HepG2 (cell line): ENCODE data around the gene RSRC2. TPM values are rescaled to one million over a fixed set of nuclear protein-coding genes. Genes with fewer than 3 reads are reported as not detected.

Source experiments
- AHDC1 ChIP-seq: sonication (generic); formaldehyde crosslinking; IDR thresholded peaks from 2 replicates; pipeline ENCODE4 v1.5.1; 2020; ENCODE audit warnings: mild to moderate bottlenecking, missing genetic modification reagents, borderline replicate concordance
- CBFB ChIP-seq: sonication (generic); formaldehyde crosslinking; IDR thresholded peaks from 2 replicates; pipeline ENCODE4 v1.4.0; 2020; ENCODE audit warnings: missing genetic modification reagents
- DMAP1 ChIP-seq: IDR thresholded peaks from 2 replicates; pipeline ENCODE4 v1.6.1; 2016
- KDM5B ChIP-seq: sonication (generic); formaldehyde crosslinking; IDR thresholded peaks from 2 replicates; pipeline ENCODE4 v1.4.0; 2020; ENCODE audit warnings: missing genetic modification reagents, mild to moderate bottlenecking, borderline replicate concordance
- MAFG ChIP-seq: sonication (generic); formaldehyde crosslinking; IDR thresholded peaks from 2 replicates; pipeline ENCODE4 v1.5.1; 2020; ENCODE audit warnings: mild to moderate bottlenecking, missing genetic modification reagents
- RARA ChIP-seq: IDR thresholded peaks from 2 replicates; pipeline ENCODE4 v1.6.1; 2016; ENCODE audit warnings: missing genetic modification reagents, missing compliant biosample characterization
- RXRA ChIP-seq: sonication (generic); formaldehyde crosslinking; IDR thresholded peaks from 2 replicates; pipeline ENCODE4 v1.5.1; 2020; ENCODE audit warnings: missing genetic modification reagents
- SP1 ChIP-seq, 2 experiments: fragments of 450-650 bp in 1 of 2; sonication (generic) in 1 of 2; formaldehyde crosslinking in 1 of 2; IDR thresholded peaks; 2 replicates each; pipeline versions ENCODE4 v1.4.0 to v1.6.1; 2016 to 2020; ENCODE audit warnings: missing genetic modification reagents in 1 of 2
- SPEN ChIP-seq: sonication (generic); formaldehyde crosslinking; IDR thresholded peaks from 2 replicates; pipeline ENCODE4 v1.5.1; 2020; ENCODE audit warnings: low read depth, mild to moderate bottlenecking, missing genetic modification reagents
- TOPORS ChIP-seq: sonication (generic); formaldehyde crosslinking; IDR thresholded peaks from 2 replicates; pipeline ENCODE4 v1.8.0; 2023; ENCODE audit warnings: mild to moderate bottlenecking, missing genetic modification reagents
- TRIM24 ChIP-seq: sonication (generic); formaldehyde crosslinking; IDR thresholded peaks from 2 replicates; pipeline ENCODE4 v1.8.0; 2022; ENCODE audit warnings: mild to moderate bottlenecking, missing genetic modification reagents
- ZC3H13 ChIP-seq: sonication (generic); formaldehyde crosslinking; IDR thresholded peaks from 2 replicates; pipeline ENCODE4 v1.8.1; 2023; ENCODE audit warnings: mild to moderate bottlenecking, missing genetic modification reagents, moderate library complexity
- ZNF17 ChIP-seq: sonication (generic); formaldehyde crosslinking; IDR thresholded peaks from 2 replicates; pipeline ENCODE4 v1.5.0; 2020; ENCODE audit warnings: mild to moderate bottlenecking, missing genetic modification reagents
- ZNF367 ChIP-seq: sonication (generic); formaldehyde crosslinking; IDR thresholded peaks from 2 replicates; pipeline ENCODE4 v1.4.0; 2020; ENCODE audit warnings: missing genetic modification reagents, borderline replicate concordance
- ZNF383 ChIP-seq: sonication (generic); formaldehyde crosslinking; IDR thresholded peaks from 2 replicates; pipeline ENCODE4 v1.4.0; 2020; ENCODE audit warnings: missing genetic modification reagents, mild to moderate bottlenecking, borderline replicate concordance
- ZNF782 ChIP-seq: sonication (generic); formaldehyde crosslinking; IDR thresholded peaks from 2 replicates; pipeline ENCODE4 v1.4.0; 2020; ENCODE audit warnings: missing genetic modification reagents, mild to moderate bottlenecking, borderline replicate concordance
- ZNF891 ChIP-seq: sonication (generic); formaldehyde crosslinking; IDR thresholded peaks from 2 replicates; pipeline ENCODE4 v1.5.0; 2020; ENCODE audit warnings: mild to moderate bottlenecking, missing genetic modification reagents
- polyA plus RNA-seq, 8 experiments: library from polyadenylated mRNA; depleted of rRNA in 3 of 8; stranded (reverse) in 7 of 8; unstranded in 1 of 8; fragments of >200 nt; fragmentation: Illumina TruSeq in 4 of 8; extraction: Trizol in 4 of 8; gene quantifications; 2 replicates each; pipeline versions ENCODE4 v1.2.1 to v1.2.3, GENCODE V29; 2011 to 2016; ENCODE audit warnings: low read depth in 4 of 8, missing spikeins in 1 of 8, mixed read lengths in 1 of 8; ENCODE audit not compliant: insufficient read depth in 1 of 8
- total RNA-seq, 5 experiments: library from RNA; depleted of rRNA; stranded (reverse); fragments of >200 nt; fragmentation: Illumina TruSeq; extraction: Trizol; gene quantifications; 2 replicates each; pipeline ENCODE4 v1.2.3, GENCODE V29; 2016; ENCODE audit warnings: low read depth in 1 of 5
- TF ChIP-seq, protein P1 (sequence below): sonication (generic); formaldehyde crosslinking; IDR thresholded peaks from 2 replicates; pipeline ENCODE4 v1.4.0; 2020; ENCODE audit warnings: missing genetic modification reagents
- TF ChIP-seq, protein P2 (sequence below): sonication (generic); formaldehyde crosslinking; IDR thresholded peaks from 2 replicates; pipeline ENCODE4 v1.5.1; 2020; ENCODE audit warnings: missing genetic modification reagents, mild to moderate bottlenecking, borderline replicate concordance

The RSRC2 gene
- total and polyA plus RNA-seq, 2 of the 13 experiments (the other 11 are each of a cell fraction or from before 2014, with no cell fraction given) = 31.4 to 77.8 TPM

DNA sequence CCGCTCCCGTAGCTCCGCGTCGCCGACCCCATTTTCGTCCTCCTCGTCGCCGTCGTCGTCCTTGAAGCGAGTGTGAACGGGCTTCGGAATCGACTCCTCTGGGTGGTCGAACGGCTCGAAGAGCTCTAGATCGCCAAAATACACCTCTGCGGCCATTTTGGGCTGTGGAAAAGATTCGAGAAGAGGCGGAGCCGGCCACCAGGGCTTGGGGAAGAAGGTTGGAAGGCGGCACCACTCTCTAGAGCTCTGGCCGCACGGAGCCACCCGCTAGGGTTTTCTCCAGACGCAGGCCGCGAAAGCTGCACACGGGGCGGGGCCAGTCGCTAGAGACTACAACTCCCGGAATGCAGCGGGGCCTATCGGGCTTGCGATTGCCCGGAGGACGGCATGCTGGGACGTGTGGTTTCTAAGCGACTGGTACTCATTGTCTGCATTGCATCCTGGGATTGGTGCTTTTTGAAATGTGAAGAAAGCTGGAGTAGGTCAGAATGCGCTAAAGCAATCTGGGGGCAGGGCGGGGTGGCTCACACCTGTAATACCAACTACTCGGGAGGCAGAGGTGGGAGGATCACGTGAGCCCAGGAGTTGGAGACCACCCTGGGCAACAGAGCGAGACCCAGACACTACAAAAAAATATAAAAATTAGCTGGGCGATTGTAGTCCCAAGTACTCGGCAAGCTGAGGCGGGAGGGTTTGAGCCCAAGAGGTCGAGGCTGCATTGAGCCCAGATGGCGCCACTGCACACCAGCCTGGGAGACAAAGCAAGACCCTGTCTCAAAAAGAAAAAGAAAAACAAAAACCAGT is 25.8 kb downstream of the RSRC2 start, which contains the start of gene ZCCHC8 (continued):
- TF ChIP-seq, protein P1, sequence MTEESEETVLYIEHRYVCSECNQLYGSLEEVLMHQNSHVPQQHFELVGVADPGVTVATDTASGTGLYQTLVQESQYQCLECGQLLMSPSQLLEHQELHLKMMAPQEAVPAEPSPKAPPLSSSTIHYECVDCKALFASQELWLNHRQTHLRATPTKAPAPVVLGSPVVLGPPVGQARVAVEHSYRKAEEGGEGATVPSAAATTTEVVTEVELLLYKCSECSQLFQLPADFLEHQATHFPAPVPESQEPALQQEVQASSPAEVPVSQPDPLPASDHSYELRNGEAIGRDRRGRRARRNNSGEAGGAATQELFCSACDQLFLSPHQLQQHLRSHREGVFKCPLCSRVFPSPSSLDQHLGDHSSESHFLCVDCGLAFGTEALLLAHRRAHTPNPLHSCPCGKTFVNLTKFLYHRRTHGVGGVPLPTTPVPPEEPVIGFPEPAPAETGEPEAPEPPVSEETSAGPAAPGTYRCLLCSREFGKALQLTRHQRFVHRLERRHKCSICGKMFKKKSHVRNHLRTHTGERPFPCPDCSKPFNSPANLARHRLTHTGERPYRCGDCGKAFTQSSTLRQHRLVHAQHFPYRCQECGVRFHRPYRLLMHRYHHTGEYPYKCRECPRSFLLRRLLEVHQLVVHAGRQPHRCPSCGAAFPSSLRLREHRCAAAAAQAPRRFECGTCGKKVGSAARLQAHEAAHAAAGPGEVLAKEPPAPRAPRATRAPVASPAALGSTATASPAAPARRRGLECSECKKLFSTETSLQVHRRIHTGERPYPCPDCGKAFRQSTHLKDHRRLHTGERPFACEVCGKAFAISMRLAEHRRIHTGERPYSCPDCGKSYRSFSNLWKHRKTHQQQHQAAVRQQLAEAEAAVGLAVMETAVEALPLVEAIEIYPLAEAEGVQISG (CRISPR knock-in tag) = peak; percentile 93
- TF ChIP-seq SPEN (CRISPR knock-in tag) (peak; percentile 13; the same call in 1 of the 2 replicates), KDM5B (CRISPR knock-in tag) (peak; percentile 63; the same call in 1 of the 2 replicates), AHDC1 (peak; percentile 68; the same call in 1 of the 2 replicates), ZNF17 (CRISPR knock-in tag) (no peak), ZNF367 (CRISPR knock-in tag) (no peak), RARA (CRISPR knock-in tag) (peak; percentile 19; the same call in 1 of the 2 replicates), ZNF782 (CRISPR knock-in tag) (no peak), ZNF383 (CRISPR knock-in tag) (peak; percentile 73; the same call in 1 of the 2 replicates), CBFB (CRISPR knock-in tag) (peak; percentile 78), DMAP1 (0 out of 2 replicates have a peak, but pooled peaks have one; percentile 42), RXRA (CRISPR knock-in tag) (0 out of 2 replicates have a peak, but pooled peaks have one; percentile 12), TOPORS (no peak), MAFG (CRISPR knock-in tag) (no peak), ZC3H13 (CRISPR knock-in tag) (peak; percentile 91; the same call in 1 of the 2 replicates), ZNF891 (CRISPR knock-in tag) (0 out of 2 replicates have a peak, but pooled peaks have one; percentile 78), SP1 (IDR thresholded peaks at IDR 0.05) (no peak), SP1 (CRISPR knock-in tag; IDR thresholded peaks at IDR 0.05) (peak; percentile 72; the same call in 1 of the 2 replicates), TRIM24 (CRISPR knock-in tag) (no peak)
- TF ChIP-seq, protein P2, sequence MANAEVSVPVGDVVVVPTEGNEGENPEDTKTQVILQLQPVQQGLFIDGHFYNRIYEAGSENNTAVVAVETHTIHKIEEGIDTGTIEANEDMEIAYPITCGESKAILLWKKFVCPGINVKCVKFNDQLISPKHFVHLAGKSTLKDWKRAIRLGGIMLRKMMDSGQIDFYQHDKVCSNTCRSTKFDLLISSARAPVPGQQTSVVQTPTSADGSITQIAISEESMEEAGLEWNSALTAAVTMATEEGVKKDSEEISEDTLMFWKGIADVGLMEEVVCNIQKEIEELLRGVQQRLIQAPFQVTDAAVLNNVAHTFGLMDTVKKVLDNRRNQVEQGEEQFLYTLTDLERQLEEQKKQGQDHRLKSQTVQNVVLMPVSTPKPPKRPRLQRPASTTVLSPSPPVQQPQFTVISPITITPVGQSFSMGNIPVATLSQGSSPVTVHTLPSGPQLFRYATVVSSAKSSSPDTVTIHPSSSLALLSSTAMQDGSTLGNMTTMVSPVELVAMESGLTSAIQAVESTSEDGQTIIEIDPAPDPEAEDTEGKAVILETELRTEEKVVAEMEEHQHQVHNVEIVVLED (CRISPR knock-in tag) = peak; percentile 85
